Measurements from ENCODE around the gene C4orf51. TPM values are rescaled to one million over a fixed set of nuclear protein-coding genes. Genes with fewer than 3 reads are reported as not detected.
"Not testable (repeated sequence)": the region's sequence is repeated elsewhere in the genome, so short reads cannot be mapped to it uniquely, and the experiment has no call there.

The C4orf51 gene
- total RNA-seq, result not detected

- DNase-seq, result no peak
Measured at GRCh38 chr4:145679991-145680455, at the start of gene C4orf51. Gene C4orf51, plus strand, starts transcription at chr4:145680146. Its CDS starts 58 bp downstream, at chr4:145680204.

- DNase-seq, result no peak
Measured at GRCh38 chr4:145635117-145635516, 44.8 kb upstream of the C4orf51 start.

- DNase-seq, result no peak
Measured at GRCh38 chr4:145635630-145636029, 44.3 kb upstream of the C4orf51 start.

GRCh38 chr4:145639186-145639698 lies 40.7 kb upstream of the C4orf51 start:
- no peak for DNase-seq

- DNase-seq, result not testable (repeated sequence)
Measured at GRCh38 chr4:145640236-145640635, 39.7 kb upstream of the C4orf51 start.

GRCh38 chr4:145643295-145643694 lies 36.7 kb upstream of the C4orf51 start:
- DNase-seq, result no peak

- no peak for DNase-seq
Measured at GRCh38 chr4:145644699-145645098, 35.2 kb upstream of the C4orf51 start.

GRCh38 chr4:145656156-145656555 lies 23.8 kb upstream of the C4orf51 start:
- DNase-seq, result no peak

GRCh38 chr4:145660064-145660463 lies 19.9 kb upstream of the C4orf51 start:
- DNase-seq, result no peak

- DNase-seq, result no peak
Measured at GRCh38 chr4:145663194-145663593, 16.8 kb upstream of the C4orf51 start.

GRCh38 chr4:145665773-145666172 lies 14.2 kb upstream of the C4orf51 start:
- no peak for DNase-seq

- no peak for DNase-seq
Measured at GRCh38 chr4:145670422-145670821, 9.5 kb upstream of the C4orf51 start.

GRCh38 chr4:145679520-145679919 lies 426 bp upstream of the C4orf51 start:
- no peak for DNase-seq

GRCh38 chr4:145680902-145681301 lies 956 bp downstream of the C4orf51 start:
- DNase-seq, result no peak

- DNase-seq, result no peak
Measured at GRCh38 chr4:145681518-145681917, 1.6 kb downstream of the C4orf51 start.

GRCh38 chr4:145681956-145682355 lies 2.0 kb downstream of the C4orf51 start:
- DNase-seq, result no peak

GRCh38 chr4:145686991-145687390 lies 7.0 kb downstream of the C4orf51 start:
- no peak for DNase-seq

- DNase-seq, result no peak
Measured at GRCh38 chr4:145690610-145691009, 10.7 kb downstream of the C4orf51 start.

- DNase-seq, result not testable (repeated sequence)
Measured at GRCh38 chr4:145691416-145691815, 11.5 kb downstream of the C4orf51 start.

GRCh38 chr4:145694929-145695328 lies 15.0 kb downstream of the C4orf51 start:
- DNase-seq, result no peak

GRCh38 chr4:145697332-145697731 lies 17.4 kb downstream of the C4orf51 start:
- DNase-seq, result no peak

GRCh38 chr4:145698507-145698906 lies 18.6 kb downstream of the C4orf51 start:
- no peak for DNase-seq

GRCh38 chr4:145703850-145704497 lies 24.0 kb downstream of the C4orf51 start:
- DNase-seq, result no peak

- DNase-seq, result no peak
Measured at GRCh38 chr4:145709336-145709735, 29.4 kb downstream of the C4orf51 start.

GRCh38 chr4:145709843-145710242 lies 29.9 kb downstream of the C4orf51 start:
- DNase-seq, result no peak
